Stomach (tissue), 8 donors: ENCODE data around the gene SLC27A3. TPM values are rescaled to one million over a fixed set of nuclear protein-coding genes. Genes with fewer than 3 reads are reported as not detected.

Experiments
- polyA plus RNA-seq, 3 donors: library from polyadenylated mRNA; stranded (reverse); fragments of 200-250 nt; gene quantifications; one replicate each; pipeline ENCODE4 v1.2.3, GENCODE V29; 2013
- small RNA-seq, 4 donors: library from RNA; depleted of rRNA; stranded (forward); fragments of <200 nt; gene quantifications; one replicate each; pipeline ENCODE3, GENCODE V24; 2016
- total RNA-seq, 5 donors: library from RNA; depleted of rRNA; stranded (reverse); fragments of >200 nt; gene quantifications; one replicate each; pipeline versions ENCODE4 v1.1.0 to v1.2.3, GENCODE V29; 2014 to 2016
- donor health status: healthy with polysubstance abuse.
- donor health status: Bipolar disorder and iron deficiency.
- donor health status: healthy.

Gene SLC27A3
- total and polyA plus RNA-seq, 8 donors: 14.9 to 89.9 (median 53.2) TPM

Small RNA genes lying within 50 kb of the gene (small RNA-seq; reads per million reads assigned to genes)
- 0 reads per million in 4 donors for gene RF00019

Other genes with a start within 250 kb of the SLC27A3 start
- 100 to 1,000 TPM; 154 to 680 (median 330) TPM for gene S100A6, start 239.4 kb upstream of the SLC27A3 start, total RNA-seq
- gene S100A6, start 239.4 kb upstream of the SLC27A3 start, polyA plus RNA-seq: 1,000 to 10,000 TPM; 1,447 to 2,520 (median 1,620) TPM
- not detected for gene S100A5, start 234.5 kb upstream of the SLC27A3 start, total RNA-seq
- gene S100A5, start 234.5 kb upstream of the SLC27A3 start, polyA plus RNA-seq: not detected
- 10 to 100 TPM in 4 of 5 donors, 1 to 10 TPM in 1; 9.9 to 53.3 (median 19.4) TPM for gene S100A4, start 229.6 kb upstream of the SLC27A3 start, total RNA-seq
- gene S100A4, start 229.6 kb upstream of the SLC27A3 start, polyA plus RNA-seq: 100 to 1,000 TPM; 145 to 541 (median 274) TPM
- gene S100A3, start 226.1 kb upstream of the SLC27A3 start, total RNA-seq: not detected
- 10 to 100 TPM in 1 of 3 donors, 1 to 10 TPM in 2; 2.6 to 15.0 (median 5.4) TPM for gene S100A3, start 226.1 kb upstream of the SLC27A3 start, polyA plus RNA-seq
- 10 to 100 TPM in 1 of 5 donors, 1 to 10 TPM in 1, not detected in 3; 2.2 to 12.7 TPM for gene S100A2, start 209.6 kb upstream of the SLC27A3 start, total RNA-seq
- 1,000 to 10,000 TPM in 1 of 3 donors, 1 to 10 TPM in 2; 4.9 to 1,809 (median 8.3) TPM for gene S100A2, start 209.6 kb upstream of the SLC27A3 start, polyA plus RNA-seq
- gene S100A16, start 162.3 kb upstream of the SLC27A3 start, total RNA-seq: 100 to 1,000 TPM in 1 of 5 donors, 10 to 100 TPM in 2, 1 to 10 TPM in 2; 8.9 to 192 (median 47.9) TPM
- gene S100A16, start 162.3 kb upstream of the SLC27A3 start, polyA plus RNA-seq: 100 to 1,000 TPM; 145 to 361 (median 188) TPM
- gene S100A14, start 159.1 kb upstream of the SLC27A3 start, total RNA-seq: 100 to 1,000 TPM in 1 of 5 donors, 10 to 100 TPM in 3, 1 to 10 TPM in 1; 8.8 to 488 (median 29.0) TPM
- gene S100A14, start 159.1 kb upstream of the SLC27A3 start, polyA plus RNA-seq: 100 to 1,000 TPM in 2 of 3 donors, 10 to 100 TPM in 1; 70.2 to 751 (median 244) TPM
- 10 to 100 TPM; 18.7 to 54.6 (median 23.5) TPM for gene S100A13, start 147.9 kb upstream of the SLC27A3 start, total RNA-seq
- gene S100A13, start 147.9 kb upstream of the SLC27A3 start, polyA plus RNA-seq: 100 to 1,000 TPM; 140 to 271 (median 207) TPM
- not detected for gene S100A1, start 147.0 kb upstream of the SLC27A3 start, total RNA-seq
- 10 to 100 TPM in 2 of 3 donors, 1 to 10 TPM in 1; 5.7 to 64.8 (median 45.5) TPM for gene S100A1, start 147.0 kb upstream of the SLC27A3 start, polyA plus RNA-seq
- gene CHTOP, start 141.3 kb upstream of the SLC27A3 start, total RNA-seq: 100 to 1,000 TPM in 1 of 5 donors, 10 to 100 TPM in 4; 21.7 to 111 (median 74.3) TPM
- gene CHTOP, start 141.3 kb upstream of the SLC27A3 start, polyA plus RNA-seq: 10 to 100 TPM; 41.3 to 53.2 (median 46.0) TPM
- gene SNAPIN, start 116.7 kb upstream of the SLC27A3 start, total RNA-seq: 10 to 100 TPM; 14.9 to 82.9 (median 15.6) TPM
- 10 to 100 TPM; 29.4 to 35.5 (median 29.5) TPM for gene SNAPIN, start 116.7 kb upstream of the SLC27A3 start, polyA plus RNA-seq
- gene ILF2, start 104.4 kb upstream of the SLC27A3 start, total RNA-seq: 100 to 1,000 TPM in 1 of 5 donors, 10 to 100 TPM in 4; 17.1 to 138 (median 41.5) TPM
- 100 to 1,000 TPM in 1 of 3 donors, 10 to 100 TPM in 2; 49.1 to 103 (median 98.9) TPM for gene ILF2, start 104.4 kb upstream of the SLC27A3 start, polyA plus RNA-seq
- gene NPR1, start 96.7 kb upstream of the SLC27A3 start, total RNA-seq: 10 to 100 TPM in 2 of 5 donors, 1 to 10 TPM in 3; 5.4 to 39.7 (median 6.6) TPM
- 1 to 10 TPM; 1.4 to 5.7 (median 2.4) TPM for gene NPR1, start 96.7 kb upstream of the SLC27A3 start, polyA plus RNA-seq
- 10 to 100 TPM; 28.1 to 48.2 (median 39.4) TPM for gene INTS3, start 47.4 kb upstream of the SLC27A3 start, total RNA-seq
- gene INTS3, start 47.4 kb upstream of the SLC27A3 start, polyA plus RNA-seq: 10 to 100 TPM; 11.0 to 39.2 (median 19.1) TPM
- gene GATAD2B, start 147.6 kb downstream of the SLC27A3 start, total RNA-seq: 10 to 100 TPM; 15.8 to 26.3 (median 18.1) TPM
- gene GATAD2B, start 147.6 kb downstream of the SLC27A3 start, polyA plus RNA-seq: 1 to 10 TPM; 2.7 to 3.4 (median 3.2) TPM
- gene DENND4B, start 171.3 kb downstream of the SLC27A3 start, total RNA-seq: 10 to 100 TPM; 20.9 to 73.0 (median 36.6) TPM
- 10 to 100 TPM; 11.8 to 19.9 (median 14.1) TPM for gene DENND4B, start 171.3 kb downstream of the SLC27A3 start, polyA plus RNA-seq
- 10 to 100 TPM in 2 of 5 donors, 1 to 10 TPM in 3; 1.4 to 49.6 (median 8.0) TPM for gene CRTC2, start 183.2 kb downstream of the SLC27A3 start, total RNA-seq
- 10 to 100 TPM; 26.9 to 31.1 (median 27.1) TPM for gene CRTC2, start 183.2 kb downstream of the SLC27A3 start, polyA plus RNA-seq
- gene SLC39A1, start 188.1 kb downstream of the SLC27A3 start, total RNA-seq: 10 to 100 TPM in 4 of 5 donors, 1 to 10 TPM in 1; 6.4 to 80.6 (median 24.9) TPM
- gene SLC39A1, start 188.1 kb downstream of the SLC27A3 start, polyA plus RNA-seq: 10 to 100 TPM; 29.9 to 54.8 (median 39.8) TPM
- gene CREB3L4, start 192.5 kb downstream of the SLC27A3 start, total RNA-seq: 10 to 100 TPM in 1 of 5 donors, 1 to 10 TPM in 3, not detected in 1; 2.7 to 16.7 (median 7.3) TPM
- gene CREB3L4, start 192.5 kb downstream of the SLC27A3 start, polyA plus RNA-seq: 10 to 100 TPM; 10.9 to 32.9 (median 11.8) TPM
- 100 to 1,000 TPM; 130 to 859 (median 234) TPM for gene JTB, start 202.3 kb downstream of the SLC27A3 start, total RNA-seq
- 100 to 1,000 TPM; 214 to 340 (median 237) TPM for gene JTB, start 202.3 kb downstream of the SLC27A3 start, polyA plus RNA-seq
- 10 to 100 TPM; 35.5 to 82.9 (median 43.7) TPM for gene RAB13, start 210.9 kb downstream of the SLC27A3 start, total RNA-seq
- gene RAB13, start 210.9 kb downstream of the SLC27A3 start, polyA plus RNA-seq: 100 to 1,000 TPM; 174 to 730 (median 364) TPM
- 1,000 to 10,000 TPM in 3 of 5 donors, 100 to 1,000 TPM in 1, 10 to 100 TPM in 1; 43.4 to 3,158 (median 1,583) TPM for gene RPS27, start 215.4 kb downstream of the SLC27A3 start, total RNA-seq
- over 10,000 TPM; 11,847 to 21,142 (median 13,702) TPM for gene RPS27, start 215.4 kb downstream of the SLC27A3 start, polyA plus RNA-seq